ENCODE data around the gene HEATR5A.
A peak's percentile ranks its signal among the peaks of the same experiment; 100 is the strongest.

HEATR5A gene

DNA sequence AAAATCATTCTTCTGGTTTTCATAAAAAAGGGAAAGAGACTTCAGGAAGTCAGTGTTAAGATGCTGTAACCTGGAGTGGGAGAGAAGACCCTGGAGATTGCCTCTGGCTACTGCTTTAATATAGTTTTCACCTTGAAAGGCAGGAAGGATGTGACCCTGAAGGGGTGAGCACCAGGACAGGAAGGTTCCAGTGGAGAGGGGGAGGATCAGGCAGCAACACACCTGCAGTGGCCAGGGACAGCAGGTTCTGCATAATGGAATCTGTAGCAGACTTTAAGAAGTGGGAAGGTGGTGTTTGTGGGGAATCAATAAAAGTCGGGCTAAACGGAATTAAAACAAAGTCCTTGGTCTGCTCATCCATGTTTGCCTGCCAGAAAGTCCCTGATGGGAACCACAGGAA lies 6.3 kb upstream of the HEATR5A start:
- no peak for DNase-seq (ENCODE audit: low read depth in 2 of 3, low spot score in 1 of 3)

DNA sequence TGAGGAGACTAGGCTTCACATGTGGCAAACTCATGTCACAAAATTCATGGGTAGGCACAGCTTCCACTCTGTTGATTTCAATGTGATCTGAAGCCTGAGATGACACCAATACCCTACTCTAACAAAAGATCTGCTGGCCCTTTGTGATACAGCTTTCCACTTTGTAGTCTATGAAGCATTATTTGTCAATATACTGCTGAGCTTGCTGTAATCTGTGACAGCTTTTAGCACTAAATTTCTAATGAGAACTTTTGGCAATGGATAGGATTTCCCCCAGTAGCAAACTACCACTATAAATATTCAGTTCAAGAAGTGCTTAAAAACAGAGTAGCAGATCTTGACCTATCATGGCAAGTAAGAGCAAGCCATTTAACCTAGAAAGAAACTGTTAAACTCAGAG lies 5.6 kb upstream of the HEATR5A start:
- no peak for DNase-seq (ENCODE audit: low read depth in 2 of 3, low spot score in 1 of 3)

DNA sequence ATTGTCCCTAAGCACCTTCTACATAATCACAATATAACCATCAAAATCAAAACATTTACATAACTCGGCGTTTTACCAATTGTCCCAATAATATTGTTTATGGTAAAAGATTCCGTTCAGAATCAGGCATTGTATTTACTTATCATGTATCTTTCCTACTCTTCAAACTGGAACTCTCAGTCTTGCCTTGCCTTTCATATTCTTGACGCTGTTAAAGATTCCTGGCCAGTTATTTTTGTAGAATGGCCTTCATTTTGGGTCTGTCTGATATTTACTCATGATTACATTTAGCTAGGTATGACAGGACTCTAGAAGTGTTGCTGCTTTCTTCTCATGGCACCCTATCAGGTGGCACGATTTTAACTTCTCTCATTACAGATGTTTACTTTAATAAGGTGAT lies 850 bp upstream of the HEATR5A start:
- DNase-seq (ENCODE audit: low read depth in 2 of 3, low spot score in 1 of 3), result no peak

DNA sequence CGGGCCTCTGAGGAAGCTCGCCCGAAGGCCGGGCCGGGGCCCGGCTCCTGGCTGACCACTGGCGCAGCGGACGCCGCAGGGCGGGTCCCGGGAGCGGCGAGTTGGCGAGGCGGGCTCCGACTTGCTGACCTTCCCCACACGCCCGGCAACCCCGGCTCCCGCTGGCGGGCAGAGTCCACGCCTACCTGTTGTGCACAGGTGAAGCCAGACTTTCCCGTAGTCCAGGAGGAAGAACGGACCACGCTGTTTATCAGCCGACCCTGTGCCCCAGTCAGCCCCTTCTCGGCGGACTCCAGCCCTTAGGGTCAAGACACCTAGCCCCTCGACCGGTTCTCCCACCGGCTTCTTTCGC lies 407 bp downstream of the HEATR5A start:
- DNase-seq (ENCODE audit: low read depth in 2 of 3, low spot score in 1 of 3), result peak in 1 of 3 donors; percentile 11

DNA sequence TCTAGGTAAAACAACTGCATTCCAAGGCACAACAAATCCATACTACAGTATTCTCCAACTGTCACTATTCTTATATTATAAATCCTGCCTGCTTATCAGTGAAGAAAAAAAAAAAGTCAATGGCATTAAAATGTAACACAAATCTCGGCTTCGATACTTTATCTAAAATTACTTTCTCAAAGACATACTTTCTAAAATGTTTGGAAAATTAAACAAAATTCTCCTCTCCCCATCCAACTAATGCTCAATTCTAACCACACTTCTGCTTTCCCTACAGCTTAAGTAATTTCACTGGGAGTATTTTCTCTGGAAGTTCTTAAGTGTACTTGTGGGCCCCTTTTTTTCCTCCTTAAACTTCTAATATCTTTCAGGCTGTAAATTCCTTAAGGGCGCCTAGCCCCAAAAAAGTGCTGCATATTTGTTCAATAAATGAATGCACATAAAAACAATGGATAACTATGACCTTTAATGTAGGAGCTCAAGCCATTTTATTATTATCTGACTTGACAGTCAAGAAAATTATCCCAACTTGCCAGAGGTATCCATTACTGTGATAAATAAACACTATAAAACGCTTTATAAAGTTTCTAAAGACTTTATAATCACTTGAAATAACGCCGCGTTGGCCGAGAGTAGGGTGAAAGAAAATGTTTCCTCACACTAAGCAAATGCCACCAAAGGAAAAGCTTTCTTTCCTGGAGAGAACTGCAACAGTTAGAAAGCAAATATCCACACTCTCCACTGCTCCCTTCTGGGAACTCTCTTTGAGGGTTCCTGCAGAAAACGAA lies 977 bp downstream of the HEATR5A start:
- DNase-seq (ENCODE audit: low read depth in 2 of 3, low spot score in 1 of 3), result no peak

DNA sequence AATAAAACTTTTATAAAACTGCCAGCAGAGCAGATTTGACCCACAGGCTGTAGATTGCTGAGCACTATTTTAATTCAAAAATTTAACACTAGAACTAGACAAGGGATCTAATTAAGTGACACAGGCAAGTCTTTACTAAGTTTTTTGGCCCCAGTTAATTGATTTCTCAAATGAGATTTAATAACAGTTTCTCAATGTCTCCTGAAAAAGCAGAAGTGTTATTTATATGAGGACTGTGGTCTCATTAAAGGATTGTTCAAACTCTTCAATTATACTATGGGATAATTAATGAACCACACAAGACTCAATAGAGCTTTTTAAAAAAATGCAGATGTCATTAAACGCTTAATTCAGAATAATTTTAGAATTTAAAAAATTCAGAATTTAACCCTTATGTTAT lies 1.9 kb downstream of the HEATR5A start:
- no peak for DNase-seq (ENCODE audit: low read depth in 2 of 3, low spot score in 1 of 3)

DNA sequence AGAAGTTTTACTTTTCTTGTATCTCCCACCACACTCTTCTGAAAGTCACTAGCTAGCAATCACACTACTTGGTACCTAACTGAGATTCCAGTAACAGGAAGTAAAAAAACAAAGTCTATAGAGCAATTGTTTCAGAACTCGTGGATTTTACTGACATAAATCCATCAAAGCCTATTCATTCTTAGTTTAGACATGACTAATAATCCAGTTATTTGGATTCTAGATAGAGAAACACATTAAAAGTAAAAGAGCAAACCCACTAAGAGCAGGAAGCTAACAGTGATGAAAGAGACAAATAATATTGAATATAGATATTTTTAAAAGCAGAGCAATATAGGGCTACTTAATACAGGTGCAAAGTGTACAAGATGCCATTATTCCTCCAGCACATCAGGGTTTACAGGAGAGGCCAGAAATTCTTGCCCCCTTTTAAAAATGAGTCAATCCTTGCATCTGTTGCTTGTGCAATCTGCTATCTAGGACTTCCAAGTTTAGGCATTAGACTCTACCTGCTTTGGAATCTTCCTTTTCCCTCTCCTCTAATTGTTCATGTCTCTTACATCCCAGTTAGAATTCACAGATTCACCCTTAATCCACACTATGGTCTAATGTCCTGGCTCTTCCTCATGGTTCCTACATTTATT lies 6.0 kb downstream of the HEATR5A start:
- no peak for DNase-seq (ENCODE audit: low read depth in 2 of 3, low spot score in 1 of 3)

DNA sequence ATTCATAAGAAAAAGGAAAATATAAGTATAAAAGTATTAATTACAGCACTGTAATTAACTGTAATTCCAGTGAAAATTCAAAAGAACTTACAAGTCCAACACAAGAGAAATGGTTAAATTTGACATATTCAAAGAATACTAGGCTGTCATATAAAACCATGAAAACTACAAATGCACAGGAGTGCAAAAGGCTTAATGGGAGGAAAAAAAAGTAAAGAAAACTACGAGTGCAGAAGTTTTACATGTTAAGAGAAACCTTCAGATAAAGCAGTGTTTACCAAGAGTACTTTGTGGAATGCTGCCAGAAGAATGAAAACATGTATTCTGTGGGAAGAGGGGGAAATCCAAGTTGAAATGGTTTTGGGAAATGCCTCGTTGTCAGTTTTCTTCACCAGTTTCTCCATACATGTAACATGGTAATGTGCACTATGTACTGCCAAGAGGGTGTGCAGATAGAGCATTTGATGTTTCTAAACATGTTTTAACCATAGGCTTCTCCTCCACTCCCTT lies 9.1 kb downstream of the HEATR5A start:
- no peak for DNase-seq (ENCODE audit: low read depth in 2 of 3, low spot score in 1 of 3)

DNA sequence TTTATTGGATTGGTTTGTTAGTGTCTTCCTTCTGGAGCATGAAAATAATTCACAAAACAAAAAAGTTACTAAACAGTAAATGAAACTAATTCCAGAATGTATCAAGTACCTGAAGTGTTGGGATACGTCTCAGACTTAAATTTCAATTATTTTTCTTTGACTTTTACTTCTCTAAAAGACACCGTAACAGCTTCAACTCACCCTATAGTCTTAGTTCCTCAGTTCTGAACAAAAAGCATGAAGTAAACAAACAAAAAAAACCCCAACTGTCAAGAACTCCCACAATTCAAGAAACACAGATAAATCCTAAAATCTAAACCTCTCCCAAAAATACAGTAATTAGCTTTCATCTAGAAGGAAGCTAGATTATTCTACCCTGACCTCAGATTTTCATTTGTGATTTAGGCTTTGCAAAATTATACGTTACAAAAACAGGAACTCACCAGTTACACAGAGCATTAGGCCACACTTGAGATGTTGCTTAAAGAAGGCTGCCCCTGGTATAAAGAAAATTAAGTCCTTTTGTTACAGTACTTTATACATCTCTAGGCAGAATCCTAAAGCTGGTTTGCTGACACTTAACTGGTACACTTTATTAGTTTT lies 10.2 kb downstream of the HEATR5A start:
- DNase-seq (ENCODE audit: low read depth in 2 of 3, low spot score in 1 of 3), result no peak

DNA sequence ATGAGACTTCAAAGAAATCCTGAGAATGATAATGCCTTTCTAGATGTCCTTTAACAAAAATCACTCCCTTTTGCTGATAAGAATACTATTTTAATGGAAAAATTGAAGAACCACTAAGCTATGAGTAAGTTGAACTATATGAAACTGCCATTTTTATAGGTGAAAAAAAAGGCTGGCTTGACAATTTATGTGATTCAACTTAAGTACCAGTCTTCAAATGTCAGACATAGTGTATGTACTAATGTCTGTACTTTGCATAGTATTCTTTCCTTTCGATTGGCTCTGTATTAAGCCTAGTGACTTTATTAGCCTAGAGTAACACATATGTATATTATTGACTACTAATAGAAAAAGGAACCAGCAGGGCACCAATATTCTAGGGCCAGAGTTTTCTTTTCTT lies 11.9 kb downstream of the HEATR5A start:
- no peak for DNase-seq (ENCODE audit: low read depth in 2 of 3, low spot score in 1 of 3)

DNA sequence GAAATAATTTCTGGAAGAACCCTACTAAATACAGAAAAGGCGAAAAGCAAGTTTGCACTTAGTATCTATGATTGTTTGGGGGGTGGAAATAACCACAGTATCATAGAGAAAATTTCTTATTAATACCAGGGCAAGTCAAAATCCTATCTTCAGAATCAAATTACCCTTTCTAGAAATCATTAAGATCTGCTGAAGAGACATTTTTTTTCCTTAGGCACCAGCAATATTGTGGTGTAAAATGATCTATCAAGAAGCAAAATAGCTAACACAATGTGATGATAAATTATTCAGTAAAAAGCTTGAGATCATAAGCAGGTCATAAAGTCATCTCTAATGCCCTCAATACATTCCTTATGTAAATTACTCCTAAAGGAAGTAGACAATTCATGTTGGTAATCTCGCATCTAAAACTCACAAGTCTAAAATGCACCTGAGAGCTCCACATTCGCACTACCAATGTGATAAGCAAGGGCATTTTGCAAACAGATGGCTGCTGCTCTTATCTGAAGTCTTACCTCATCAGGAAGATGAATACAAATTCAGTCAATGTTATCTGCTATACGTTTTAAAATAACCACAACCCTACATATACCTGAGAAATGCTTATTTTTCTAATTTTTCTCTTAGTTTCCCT lies 14.6 kb downstream of the HEATR5A start:
- DNase-seq (ENCODE audit: low read depth in 2 of 3, low spot score in 1 of 3), result no peak

DNA sequence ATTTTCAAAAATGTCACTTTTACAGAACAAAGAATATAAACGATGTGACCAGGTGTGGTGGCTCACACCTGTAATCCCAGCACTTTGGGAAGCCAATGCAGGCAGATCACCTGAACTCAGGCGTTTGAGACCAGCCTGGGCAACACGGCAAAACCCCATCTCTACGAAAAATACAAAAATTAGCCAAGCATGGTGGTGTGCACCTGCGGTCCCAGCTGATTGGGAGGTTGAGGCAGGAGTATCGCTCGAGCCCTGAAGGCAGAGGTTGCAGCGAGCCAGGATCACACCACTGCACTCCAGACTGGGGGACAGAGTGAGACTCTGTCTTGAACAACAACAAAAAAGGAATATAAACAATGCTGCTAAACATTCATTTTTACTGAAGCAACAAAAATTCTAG lies 15.2 kb downstream of the HEATR5A start:
- no peak for DNase-seq (ENCODE audit: low read depth in 2 of 3, low spot score in 1 of 3)

DNA sequence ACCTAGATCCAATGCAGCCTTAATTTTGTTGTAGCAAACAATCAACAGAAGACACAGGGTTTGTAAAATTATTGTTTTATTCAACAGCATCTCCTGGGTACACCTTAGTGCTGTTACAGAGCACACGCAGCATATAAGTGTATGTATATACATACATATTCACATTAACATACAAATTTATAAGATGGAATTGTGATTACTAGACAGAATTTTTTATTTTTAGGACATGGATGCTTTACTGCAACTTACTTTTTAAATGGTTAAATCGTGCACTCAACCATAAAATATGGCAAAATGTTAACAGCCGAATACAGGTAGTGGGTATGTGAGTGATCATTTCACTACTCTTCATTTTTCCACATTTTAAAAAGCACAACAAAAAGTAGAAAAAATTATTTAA lies 16.6 kb downstream of the HEATR5A start:
- DNase-seq (ENCODE audit: low read depth in 2 of 3, low spot score in 1 of 3), result no peak

DNA sequence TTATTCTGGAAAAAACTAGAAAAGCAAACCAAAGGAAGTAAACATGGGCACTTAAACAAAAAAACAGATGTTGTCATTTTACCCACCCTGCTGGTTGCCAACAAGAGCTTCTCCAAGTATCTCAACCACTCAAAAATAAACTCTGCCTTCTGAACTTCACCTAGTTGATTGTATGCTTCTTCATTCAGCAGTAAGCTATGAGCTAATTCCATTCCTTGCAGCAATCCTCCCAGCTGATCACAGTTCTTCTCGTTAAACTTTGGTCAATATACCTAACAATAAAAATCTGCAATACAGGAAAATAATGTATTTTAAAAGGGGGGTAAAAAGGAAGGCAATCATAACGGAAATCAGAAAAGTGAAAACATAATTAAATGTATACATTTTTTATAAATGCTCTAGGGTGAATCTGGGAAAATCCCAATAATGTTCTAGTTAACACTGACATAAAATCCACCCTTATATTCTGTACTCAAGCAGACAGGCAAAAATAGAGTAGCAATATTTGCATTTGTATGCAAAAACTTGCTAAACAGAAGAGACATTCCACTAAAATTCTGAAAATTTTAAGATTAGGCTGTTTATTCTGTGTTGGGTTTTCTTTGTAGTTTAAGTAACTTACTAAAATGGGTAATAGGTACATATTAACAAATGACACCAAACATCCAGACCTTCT lies 17.4 kb downstream of the HEATR5A start:
- no peak for DNase-seq (ENCODE audit: low read depth in 2 of 3, low spot score in 1 of 3)

DNA sequence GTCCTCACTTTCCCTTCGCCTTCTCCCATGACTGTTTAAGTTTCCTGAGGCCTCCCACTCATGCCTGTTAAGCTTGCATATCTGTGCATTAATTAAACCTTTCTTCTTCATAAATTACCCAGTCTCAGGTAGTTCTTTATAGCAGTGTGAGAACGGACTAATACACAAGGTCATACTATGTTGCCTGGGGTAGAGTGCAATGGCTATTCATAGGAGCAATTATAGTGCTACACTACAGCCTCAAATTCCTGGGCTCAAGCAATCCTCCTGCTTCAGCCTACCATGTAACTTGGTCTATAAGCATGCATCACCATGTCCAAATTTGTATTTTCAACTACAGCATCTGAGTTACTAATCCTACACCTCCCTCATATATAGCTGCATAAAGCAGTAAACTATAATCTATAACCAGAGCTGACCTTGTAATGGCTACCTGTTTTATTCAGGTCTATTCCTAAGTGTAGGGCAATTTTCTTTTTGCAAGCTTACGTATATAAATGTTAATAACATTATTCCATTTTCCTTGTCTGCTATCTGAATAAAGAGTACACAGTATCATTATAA lies 18.9 kb downstream of the HEATR5A start:
- DNase-seq (ENCODE audit: low read depth in 2 of 3, low spot score in 1 of 3), result no peak

DNA sequence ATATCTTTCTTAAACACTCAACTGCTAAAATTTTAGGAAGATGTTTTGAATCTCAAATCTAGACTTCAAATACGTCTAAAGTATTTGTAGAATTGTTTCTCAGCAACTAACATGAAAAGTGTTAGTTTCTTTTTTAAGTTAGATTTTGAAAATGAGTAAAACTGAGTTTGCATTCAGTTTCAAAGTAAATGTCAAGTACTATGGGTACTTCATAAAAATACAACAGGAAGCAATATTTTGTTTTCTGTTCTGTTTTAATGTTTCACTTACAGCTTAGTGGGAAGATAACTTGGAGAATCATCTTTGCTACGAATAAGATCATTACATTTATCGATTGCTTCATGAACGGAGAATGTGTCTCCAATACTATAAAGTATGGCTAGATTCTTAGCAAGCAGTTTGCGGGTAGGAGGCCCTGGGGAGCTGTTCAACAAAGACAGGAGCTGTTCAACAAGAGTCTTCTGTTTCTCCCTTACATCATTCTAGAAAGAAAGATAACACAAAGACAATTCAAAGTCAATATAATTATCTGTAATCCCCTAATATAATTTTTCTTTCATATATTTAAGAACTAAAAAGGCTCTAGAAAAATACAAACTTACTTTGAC lies 20.2 kb downstream of the HEATR5A start:
- no peak for DNase-seq (ENCODE audit: low read depth in 2 of 3, low spot score in 1 of 3)

DNA sequence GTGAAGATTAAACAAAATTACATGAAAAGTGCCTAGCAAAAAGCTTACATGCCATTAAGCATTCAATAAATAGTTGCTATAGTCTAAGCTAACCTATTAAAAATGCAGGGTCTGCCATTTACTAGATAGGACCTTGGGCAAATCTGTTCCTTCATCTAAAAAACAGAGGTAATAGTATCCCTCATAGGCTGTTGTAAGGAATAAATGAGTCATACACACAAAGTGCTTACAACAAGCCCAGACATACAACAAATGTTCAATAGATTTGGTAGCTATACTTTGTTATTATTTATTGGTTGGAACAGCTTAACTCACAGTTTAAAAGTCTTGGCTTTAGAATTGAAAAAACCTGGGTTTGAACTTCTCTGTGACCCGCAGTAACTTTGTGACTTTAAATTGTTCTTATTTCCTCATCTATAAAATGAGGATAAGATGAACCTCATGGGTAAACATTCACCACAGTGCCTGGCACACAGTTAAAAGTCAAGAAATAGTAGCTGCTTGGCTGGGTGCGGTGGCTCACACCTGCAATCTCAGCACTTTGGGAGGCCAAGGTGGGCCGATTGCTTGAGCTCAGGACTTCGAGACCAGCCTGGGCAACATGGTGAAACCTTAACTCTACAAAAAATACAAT lies 24.7 kb downstream of the HEATR5A start:
- DNase-seq (ENCODE audit: low read depth in 2 of 3, low spot score in 1 of 3), result no peak

DNA sequence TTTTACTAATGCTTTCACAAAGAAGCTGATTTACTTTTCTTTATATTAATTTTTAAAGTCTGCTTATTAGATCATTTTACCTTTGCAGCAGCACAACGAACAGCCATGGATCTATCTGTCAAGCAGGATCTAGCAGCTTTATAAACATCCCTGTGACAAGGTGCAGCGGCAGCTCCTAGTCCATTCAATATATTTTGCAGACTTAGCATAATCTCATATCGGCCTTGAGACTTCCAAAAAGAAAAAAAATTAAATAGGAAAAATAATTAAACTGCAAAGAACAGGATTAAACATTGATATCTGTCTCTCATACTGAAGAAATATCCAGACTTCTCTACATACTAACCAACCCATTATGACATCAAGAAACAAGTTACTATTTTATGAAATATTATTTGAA lies 25.2 kb downstream of the HEATR5A start:
- DNase-seq (ENCODE audit: low read depth in 2 of 3, low spot score in 1 of 3), result no peak

DNA sequence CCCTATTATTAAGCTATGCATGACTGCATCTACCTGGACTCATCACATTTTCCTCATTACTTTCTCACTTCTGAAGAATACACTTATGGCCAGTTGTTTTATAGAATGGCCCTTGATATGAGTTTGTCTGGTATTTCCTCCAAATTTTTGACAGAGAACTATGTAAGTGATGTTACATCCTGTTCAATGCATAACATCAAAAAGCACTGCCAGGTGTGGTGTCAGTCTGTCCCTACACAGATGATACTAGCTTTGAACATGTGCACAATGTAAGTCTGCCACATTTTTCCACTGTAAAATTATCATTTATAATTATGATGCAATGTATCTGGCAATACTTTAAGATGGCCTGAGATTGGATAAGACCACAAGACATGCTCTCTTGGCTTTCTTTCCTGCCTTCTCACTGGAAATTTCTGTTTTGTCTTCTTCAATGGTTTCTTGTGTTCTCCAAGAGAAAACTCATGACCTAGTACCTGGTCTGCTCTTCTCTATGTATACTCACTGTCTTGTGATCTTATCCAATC lies 28.3 kb downstream of the HEATR5A start:
- DNase-seq (ENCODE audit: low read depth in 2 of 3, low spot score in 1 of 3), result no peak

DNA sequence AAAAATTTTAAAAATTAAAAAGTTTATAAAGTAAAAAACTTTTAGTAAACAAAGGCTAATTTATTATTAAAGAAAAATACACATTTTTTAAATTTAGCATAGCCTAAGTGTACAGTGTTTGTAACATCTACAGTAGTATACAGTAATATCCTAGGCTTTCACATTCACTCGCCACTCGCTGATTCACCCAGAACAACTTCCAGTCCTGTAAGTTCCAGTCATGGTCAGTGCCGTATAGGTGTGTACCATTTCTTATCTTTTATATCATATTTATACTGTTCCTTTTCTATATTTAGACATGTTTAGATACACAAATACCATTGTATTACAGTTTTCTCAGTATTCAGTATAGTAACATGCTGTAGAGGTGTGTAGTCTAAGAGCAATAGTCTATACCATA lies 28.9 kb downstream of the HEATR5A start:
- DNase-seq (ENCODE audit: low read depth in 2 of 3, low spot score in 1 of 3), result no peak
